ENCODE measurements around the gene CALCA. TPM values are rescaled to one million over a fixed set of nuclear protein-coding genes. Genes with fewer than 3 reads are reported as not detected.
A peak's percentile ranks its signal among the peaks of the same experiment; 100 is the strongest.

Gene CALCA
- total RNA-seq, 2 experiments from 2014 or later, result not detected

- H3K9me3 Mint-ChIP-seq (ENCODE audit: low read depth), result no peaks in the 10 kb centered on the region
- peak; percentile 51 for DNase-seq
- H3K27me3 Mint-ChIP-seq, result peaks cover 79% of the 10 kb centered on the region
- no peak overlapping the region for H3K27ac Mint-ChIP-seq
- peak; percentile 54 for ATAC-seq
- H3K36me3 Mint-ChIP-seq, result no peaks in the 10 kb centered on the region
- peaks cover 28% of the 10 kb centered on the region for H3K4me1 Mint-ChIP-seq
- peak overlapping the region; percentile 50 for H3K4me3 Mint-ChIP-seq
- CTCF ChIA-PET, result interaction anchor here (0.6 to 4.9 kb wide), 23 partner anchors 9 to 1221 kb away, joined by 3 to 56 read pairs (median 4); partner anchors contain the start of genes CALCB and CYP2R1
These were observed 1.7 kb upstream of the CALCA start for GRCh38 chr11:14973621-14974514.

- H3K4me1 Mint-ChIP-seq, result peaks cover 28% of the 10 kb centered on the region
- peak; percentile 6 for ATAC-seq
- no peaks in the 10 kb centered on the region for H3K36me3 Mint-ChIP-seq
These were observed 687 bp upstream of the CALCA start for GRCh38 chr11:14972581-14973495.

GRCh38 chr11:14969901-14970323 lies 2.2 kb downstream of the CALCA start:
- ATAC-seq (no peak), DNase-seq (peak; percentile 65)
- CTCF ChIA-PET, result interaction anchor here (0.9 to 1.7 kb wide), 4 partner anchors 16 to 105 kb away, joined by 3 to 7 read pairs (median 6); no protein-coding TSS in a partner anchor
- H3K4me1 Mint-ChIP-seq, result peaks cover 22% of the 10 kb centered on the region
- H3K9me3 Mint-ChIP-seq (ENCODE audit: low read depth), result no peaks in the 10 kb centered on the region
- H3K27me3 Mint-ChIP-seq, result peaks cover 70% of the 10 kb centered on the region
- no peak overlapping the region for H3K4me3 Mint-ChIP-seq
- H3K36me3 Mint-ChIP-seq, result no peaks in the 10 kb centered on the region
- H3K27ac Mint-ChIP-seq, result no peak overlapping the region

More at GRCh38 chr11:14972581-14973495, 687 bp upstream of the CALCA start:
- peak overlapping the region; percentile 50 for H3K4me3 Mint-ChIP-seq
- H3K27ac Mint-ChIP-seq, result no peak overlapping the region
- no peaks in the 10 kb centered on the region for H3K9me3 Mint-ChIP-seq (ENCODE audit: low read depth)
- DNase-seq, result no peak
- H3K27me3 Mint-ChIP-seq, result peaks cover 80% of the 10 kb centered on the region
- CTCF ChIA-PET, result interaction anchor here (0.9 to 4.9 kb wide), 8 partner anchors 10 to 235 kb away, joined by 3 to 56 read pairs (median 5); partner anchors contain the start of gene CALCB

GRCh38 chr11:14967581-14968243 lies 4.4 kb downstream of the CALCA start:
- CTCF ChIA-PET, result interaction anchor here (0.8 to 1.7 kb wide), 4 partner anchors 8 to 107 kb away, joined by 3 to 5 read pairs (median 4); no protein-coding TSS in a partner anchor
- Mint-ChIP-seq H3K4me1 (no peaks in the 10 kb centered on the region), H3K27ac (no peak overlapping the region), H3K36me3 (no peaks in the 10 kb centered on the region), H3K4me3 (no peak overlapping the region), H3K9me3 (ENCODE audit: low read depth) (no peaks in the 10 kb centered on the region), H3K27me3 (peaks cover 48% of the 10 kb centered on the region)
- ATAC-seq (no peak), DNase-seq (no peak)

- CTCF ChIA-PET, result interaction anchor here (1.8 kb wide), 1 partner anchor 19 kb away, joined by 5 read pairs; no protein-coding TSS in a partner anchor
- H3K4me1 Mint-ChIP-seq, result no peaks in the 10 kb centered on the region
- ATAC-seq (no peak), DNase-seq (no peak)
- H3K4me3 Mint-ChIP-seq, result no peak overlapping the region
- no peaks in the 10 kb centered on the region for H3K36me3 Mint-ChIP-seq
- no peak overlapping the region for H3K27ac Mint-ChIP-seq
- H3K27me3 Mint-ChIP-seq, result peaks cover 5% of the 10 kb centered on the region
- H3K9me3 Mint-ChIP-seq (ENCODE audit: low read depth), result no peaks in the 10 kb centered on the region
These were observed 16.0 kb downstream of the CALCA start for GRCh38 chr11:14956111-14956510.

GRCh38 chr11:14954581-14954980 lies 17.6 kb downstream of the CALCA start:
- Mint-ChIP-seq H3K36me3 (no peaks in the 10 kb centered on the region), H3K27ac (no peak overlapping the region), H3K4me3 (no peak overlapping the region), H3K9me3 (ENCODE audit: low read depth) (no peaks in the 10 kb centered on the region), H3K27me3 (peaks cover 5% of the 10 kb centered on the region), H3K4me1 (no peaks in the 10 kb centered on the region)
- no peak for ATAC-seq
- CTCF ChIA-PET, result interaction anchor here (0.9 to 2.2 kb wide), 2 partner anchors 8 to 15 kb away, joined by 3 to 6 read pairs; no protein-coding TSS in a partner anchor
- DNase-seq, result no peak

- DNase-seq (no peak), ATAC-seq (no peak)
- Mint-ChIP-seq H3K9me3 (ENCODE audit: low read depth) (no peaks in the 10 kb centered on the region), H3K27me3 (peaks cover 3% of the 10 kb centered on the region), H3K4me1 (no peaks in the 10 kb centered on the region), H3K36me3 (no peaks in the 10 kb centered on the region), H3K4me3 (no peak overlapping the region), H3K27ac (no peak overlapping the region)
- CTCF ChIA-PET, result interaction anchor here (2.2 kb wide), 1 partner anchor 16 kb away, joined by 6 read pairs; no protein-coding TSS in a partner anchor
These were observed 18.2 kb downstream of the CALCA start for GRCh38 chr11:14953904-14954303.

- no peak for ATAC-seq
- no peak for DNase-seq
- Mint-ChIP-seq H3K9me3 (ENCODE audit: low read depth) (no peaks in the 10 kb centered on the region), H3K4me3 (no peak overlapping the region), H3K4me1 (no peaks in the 10 kb centered on the region), H3K27ac (no peak overlapping the region), H3K36me3 (no peaks in the 10 kb centered on the region), H3K27me3 (no peaks in the 10 kb centered on the region)
- CTCF ChIA-PET, result interaction anchor here (0.7 to 1.9 kb wide), 5 partner anchors 10 to 57 kb away, joined by 3 to 4 read pairs (median 3); no protein-coding TSS in a partner anchor
These were observed 22.6 kb downstream of the CALCA start for GRCh38 chr11:14949437-14950147.

- H3K4me1 Mint-ChIP-seq, result no peaks in the 10 kb centered on the region
- H3K9me3 Mint-ChIP-seq (ENCODE audit: low read depth), result no peaks in the 10 kb centered on the region
- H3K27ac Mint-ChIP-seq, result no peak overlapping the region
- H3K4me3 Mint-ChIP-seq, result no peak overlapping the region
- no peak for DNase-seq
- ATAC-seq, result no peak
- CTCF ChIA-PET, result interaction anchor here (1.1 to 1.6 kb wide), 2 partner anchors 32 to 64 kb away, joined by 3 to 4 read pairs; no protein-coding TSS in a partner anchor
- no peaks in the 10 kb centered on the region for H3K27me3 Mint-ChIP-seq
- peaks cover 11% of the 10 kb centered on the region for H3K36me3 Mint-ChIP-seq
These were observed 29.4 kb downstream of the CALCA start for GRCh38 chr11:14942745-14943144.

- Mint-ChIP-seq H3K4me1 (no peaks in the 10 kb centered on the region), H3K27me3 (no peaks in the 10 kb centered on the region), H3K27ac (no peak overlapping the region), H3K4me3 (no peak overlapping the region), H3K36me3 (peaks cover 13% of the 10 kb centered on the region), H3K9me3 (ENCODE audit: low read depth) (no peaks in the 10 kb centered on the region)
- ATAC-seq (no peak), DNase-seq (no peak)
- CTCF ChIA-PET, result interaction anchor here (0.7 kb wide), 1 partner anchor 567 kb away, joined by 3 read pairs; no protein-coding TSS in a partner anchor
These were observed 33.2 kb downstream of the CALCA start for GRCh38 chr11:14938936-14939335.

GRCh38 chr11:14934641-14935351 lies 37.4 kb downstream of the CALCA start:
- ATAC-seq (no peak), DNase-seq (no peak)
- Mint-ChIP-seq H3K27ac (no peak overlapping the region), H3K4me3 (no peak overlapping the region), H3K36me3 (peaks cover 13% of the 10 kb centered on the region), H3K9me3 (ENCODE audit: low read depth) (no peaks in the 10 kb centered on the region), H3K4me1 (no peaks in the 10 kb centered on the region), H3K27me3 (no peaks in the 10 kb centered on the region)
- CTCF ChIA-PET, result no interaction called here

Data from activated CD8-positive, alpha-beta memory T cell treated with anti-CD3 and anti-CD28 coated beads, Interleukin-2, amount 10 ng/mL, durations not matched to agents 7 days and 5 days (primary cell).